ENCODE measurements around the gene OR51E2.
"Not testable (repeated sequence)": the region's sequence is repeated elsewhere in the genome, so short reads cannot be mapped to it uniquely, and the experiment has no call there.

OR51E2 gene, protein sequence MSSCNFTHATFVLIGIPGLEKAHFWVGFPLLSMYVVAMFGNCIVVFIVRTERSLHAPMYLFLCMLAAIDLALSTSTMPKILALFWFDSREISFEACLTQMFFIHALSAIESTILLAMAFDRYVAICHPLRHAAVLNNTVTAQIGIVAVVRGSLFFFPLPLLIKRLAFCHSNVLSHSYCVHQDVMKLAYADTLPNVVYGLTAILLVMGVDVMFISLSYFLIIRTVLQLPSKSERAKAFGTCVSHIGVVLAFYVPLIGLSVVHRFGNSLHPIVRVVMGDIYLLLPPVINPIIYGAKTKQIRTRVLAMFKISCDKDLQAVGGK

DNA sequence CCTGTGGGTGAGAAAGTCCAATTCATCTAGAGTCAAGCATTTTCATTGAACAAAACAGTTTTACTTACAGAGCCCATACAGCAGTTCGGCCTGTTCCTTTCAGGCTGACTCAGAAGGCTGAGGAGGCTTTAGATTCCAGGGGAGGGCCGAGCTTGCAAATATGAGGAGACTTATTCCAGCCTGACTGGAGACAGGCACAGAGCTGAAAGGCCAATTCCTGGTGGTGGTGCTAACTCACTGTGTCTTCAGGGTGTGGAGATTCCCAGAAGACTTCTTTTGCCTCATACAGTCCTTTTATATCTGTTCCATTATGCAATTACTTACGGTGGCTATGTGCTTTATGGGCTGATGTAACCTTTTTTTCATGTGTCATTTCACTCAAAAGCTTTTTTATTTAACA is at the start of gene OR51E2:
OR51E2 (minus strand) TSS at position 269 of the 400 bp plus-strand sequence. CDS start 15,142 bp downstream, outside the sequence.
- DNase-seq: no peak

DNA sequence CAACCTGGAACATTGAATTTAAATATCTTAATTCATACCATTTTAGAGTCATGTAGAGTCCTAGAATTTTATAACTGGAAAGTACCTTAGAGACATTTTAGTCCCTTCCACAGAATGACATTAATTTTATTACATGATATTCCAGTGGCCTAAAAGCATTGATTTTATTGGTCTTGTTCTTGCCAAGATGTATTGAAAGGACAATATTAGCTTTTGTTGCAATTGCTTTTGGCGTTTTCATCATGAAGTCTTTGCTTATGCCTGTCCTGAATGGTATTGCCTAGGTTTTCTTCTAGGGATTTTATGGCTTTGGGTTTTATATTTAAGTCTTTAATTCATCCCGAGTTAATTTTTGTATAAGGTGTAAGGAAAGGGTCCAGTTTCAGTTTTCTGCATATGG is 43.1 kb upstream of the OR51E2 start:
- no peak for DNase-seq

DNA sequence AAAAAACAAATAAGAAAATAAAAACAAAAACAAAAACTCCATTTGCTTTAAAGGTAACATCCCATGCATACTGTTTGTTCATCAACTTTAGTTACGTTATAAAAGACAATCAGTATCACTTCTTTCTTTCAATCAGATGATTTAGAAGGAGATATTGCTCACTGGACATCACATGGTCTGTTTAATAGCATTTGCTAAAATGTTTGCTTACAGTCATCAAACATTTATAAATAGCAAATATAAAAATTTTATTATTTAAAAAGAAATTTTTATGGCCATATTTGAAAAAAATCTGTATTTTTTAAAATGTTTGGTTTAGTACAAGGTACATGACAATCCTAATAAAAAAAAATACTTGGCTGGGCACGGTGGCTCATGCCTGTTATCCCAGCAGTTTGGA is 29.5 kb upstream of the OR51E2 start:
- no peak for DNase-seq

DNA sequence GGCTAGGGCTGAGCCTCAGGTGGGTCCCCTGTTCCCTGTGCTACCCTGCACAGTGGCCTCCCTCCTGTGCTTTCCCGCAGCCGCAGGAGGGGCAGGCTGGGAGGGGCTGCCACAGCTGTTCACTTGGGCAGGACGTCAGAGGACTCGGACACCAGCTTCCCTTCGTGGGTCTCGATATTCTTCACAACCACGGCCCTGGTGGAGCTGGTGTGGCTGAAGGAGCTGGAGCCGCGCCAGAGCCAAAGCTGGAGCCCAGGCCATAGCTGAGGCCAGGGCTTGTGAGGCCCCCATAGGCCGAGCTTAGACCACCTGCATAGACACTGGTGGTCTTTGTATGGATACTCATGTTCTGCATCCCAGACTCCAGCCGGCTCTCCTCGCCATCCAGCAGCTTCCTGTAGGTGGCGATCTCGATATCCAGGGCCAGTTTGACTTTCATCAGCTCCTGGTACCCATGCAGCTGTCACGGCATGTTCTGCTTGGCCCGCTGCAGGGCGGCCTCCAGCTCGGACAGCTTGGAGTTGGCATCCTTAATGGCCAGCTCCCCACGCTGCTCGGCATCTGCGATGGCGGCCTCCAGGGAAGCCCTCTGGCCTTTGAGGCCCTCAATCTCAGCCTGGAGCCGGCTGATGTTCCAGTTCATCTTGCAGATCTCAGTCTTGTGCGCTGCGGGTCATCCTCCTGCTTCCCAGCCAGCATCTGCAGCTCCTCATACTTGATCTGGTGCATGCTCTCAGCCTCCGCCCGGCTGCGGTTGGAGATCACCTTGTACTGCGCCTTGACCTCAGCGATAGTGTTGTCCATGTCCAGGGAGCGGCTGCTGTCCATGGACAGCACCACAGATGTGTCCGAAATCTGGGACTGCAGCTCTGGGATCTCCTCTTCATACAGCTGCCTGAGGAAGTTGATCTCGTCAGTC is 25.2 kb upstream of the OR51E2 start:
- not testable (repeated sequence) for DNase-seq

DNA sequence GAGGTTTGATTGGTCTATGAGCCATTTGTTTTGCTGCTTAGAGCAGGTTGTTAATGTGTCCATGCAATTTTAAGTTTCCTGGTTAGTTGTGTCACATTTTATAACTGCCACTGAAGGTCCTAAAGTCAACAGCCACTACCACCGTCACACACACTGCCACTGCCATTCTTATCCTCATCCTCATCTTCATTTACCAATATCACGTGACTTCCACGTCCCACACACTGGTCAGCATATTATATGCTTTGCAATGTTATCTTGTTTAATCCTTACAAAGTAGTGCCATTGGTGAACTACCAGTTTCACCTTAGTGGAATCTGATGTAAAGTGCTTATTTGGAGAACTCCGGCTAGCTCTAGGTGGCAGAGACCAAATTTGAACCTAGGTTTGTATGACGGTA is 16.6 kb upstream of the OR51E2 start:
- no peak for DNase-seq

DNA sequence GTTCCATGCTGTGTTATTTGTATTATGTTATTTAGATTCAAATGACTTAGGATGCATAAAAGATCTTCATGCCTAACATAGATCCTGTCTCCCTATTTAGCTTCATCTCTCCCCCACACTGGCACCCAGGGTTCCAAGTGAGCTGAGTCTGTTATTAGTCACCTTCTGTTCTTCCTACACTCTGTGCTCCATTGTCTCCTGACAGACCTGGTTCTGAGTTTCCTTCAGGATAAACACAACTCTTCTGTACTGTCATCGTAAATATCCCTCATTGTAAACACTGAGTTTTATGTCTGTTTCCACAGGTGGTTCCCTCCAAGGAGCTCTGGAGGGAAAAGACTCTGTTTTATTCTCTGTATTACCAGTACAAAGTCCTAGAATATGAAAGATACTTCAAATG is 15.6 kb upstream of the OR51E2 start:
- no peak for DNase-seq

DNA sequence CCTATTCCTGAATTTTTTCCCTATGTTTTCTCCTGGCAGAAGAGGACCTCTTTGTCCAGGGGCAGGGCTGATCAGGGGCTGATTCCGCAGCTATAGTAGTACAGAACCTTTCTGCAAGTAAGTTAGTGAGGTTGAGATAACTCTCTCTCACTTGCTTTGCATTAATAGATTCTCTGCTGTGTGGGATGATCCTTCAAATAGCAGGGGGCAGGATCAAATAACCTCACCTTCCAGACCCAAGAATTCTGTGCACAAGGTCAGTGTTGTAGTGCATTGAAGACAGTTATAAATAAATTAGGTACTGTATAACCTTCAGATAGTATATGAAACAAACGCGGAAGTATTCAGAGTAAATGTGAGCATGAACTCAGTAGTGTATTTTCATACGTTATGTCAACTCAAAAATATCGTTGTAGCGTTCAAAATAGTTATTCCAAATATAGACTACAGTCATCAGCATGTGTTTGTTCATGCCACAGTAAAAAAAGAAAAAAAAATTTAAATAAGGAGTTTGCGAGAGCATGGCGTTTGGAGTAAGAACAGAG is 7.2 kb upstream of the OR51E2 start:
- no peak for DNase-seq

DNA sequence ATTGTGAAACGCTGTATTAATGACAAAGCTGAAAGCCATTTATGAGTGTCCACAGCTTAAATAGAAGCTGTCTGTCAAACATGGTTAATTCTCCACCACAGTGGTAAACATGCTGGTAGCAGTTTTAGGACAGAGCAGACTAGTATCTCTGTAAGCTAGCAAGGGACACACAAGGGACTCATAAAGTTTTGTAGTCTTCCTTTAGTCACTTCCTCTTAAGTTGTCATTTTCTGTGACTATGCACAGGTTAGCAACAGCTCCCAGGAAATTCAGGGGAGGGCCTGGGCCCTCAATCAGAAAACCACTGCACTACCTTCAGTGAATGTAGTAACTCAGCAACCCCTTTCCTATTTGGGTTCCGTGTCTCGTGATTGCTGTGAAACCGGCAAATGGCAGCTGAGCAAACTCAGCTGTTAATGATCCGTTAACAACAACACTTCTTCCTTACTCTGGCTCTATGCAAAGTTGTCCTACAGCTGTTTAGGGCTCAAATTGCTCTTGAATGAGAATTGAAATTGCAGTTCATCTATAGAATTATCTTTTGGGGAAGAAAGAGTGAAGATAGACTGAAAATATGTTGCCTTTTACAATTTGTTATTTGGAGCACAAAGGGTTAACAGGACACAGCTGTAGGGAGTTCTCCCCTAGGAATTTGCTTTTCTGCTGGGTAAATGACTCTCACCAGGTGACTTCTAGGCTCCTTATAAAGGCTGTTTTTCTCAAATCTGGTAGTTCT is 6.6 kb upstream of the OR51E2 start, which contains the start of gene MMP26:
MMP26 (plus strand) TSS at position 731 of the 736 bp plus-strand sequence.
- DNase-seq: no peak

DNA sequence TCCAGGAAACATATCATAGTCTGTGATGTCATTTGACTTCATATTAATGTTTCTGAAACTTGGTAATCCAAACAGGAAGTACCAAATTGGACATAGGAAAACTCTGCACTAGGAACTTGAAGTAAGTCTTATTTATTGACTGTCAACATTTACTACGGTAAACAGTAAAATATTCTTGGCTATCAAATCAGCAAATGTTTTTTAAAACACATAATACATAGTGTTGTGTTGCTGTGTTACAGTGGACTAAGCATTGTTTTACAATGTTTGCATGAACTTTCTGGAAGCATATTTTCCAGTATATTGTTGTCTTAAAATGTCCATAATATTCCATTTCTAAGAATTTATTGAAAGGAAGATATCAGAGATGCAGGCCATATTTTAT is 2.8 kb upstream of the OR51E2 start:
- no peak for DNase-seq

DNA sequence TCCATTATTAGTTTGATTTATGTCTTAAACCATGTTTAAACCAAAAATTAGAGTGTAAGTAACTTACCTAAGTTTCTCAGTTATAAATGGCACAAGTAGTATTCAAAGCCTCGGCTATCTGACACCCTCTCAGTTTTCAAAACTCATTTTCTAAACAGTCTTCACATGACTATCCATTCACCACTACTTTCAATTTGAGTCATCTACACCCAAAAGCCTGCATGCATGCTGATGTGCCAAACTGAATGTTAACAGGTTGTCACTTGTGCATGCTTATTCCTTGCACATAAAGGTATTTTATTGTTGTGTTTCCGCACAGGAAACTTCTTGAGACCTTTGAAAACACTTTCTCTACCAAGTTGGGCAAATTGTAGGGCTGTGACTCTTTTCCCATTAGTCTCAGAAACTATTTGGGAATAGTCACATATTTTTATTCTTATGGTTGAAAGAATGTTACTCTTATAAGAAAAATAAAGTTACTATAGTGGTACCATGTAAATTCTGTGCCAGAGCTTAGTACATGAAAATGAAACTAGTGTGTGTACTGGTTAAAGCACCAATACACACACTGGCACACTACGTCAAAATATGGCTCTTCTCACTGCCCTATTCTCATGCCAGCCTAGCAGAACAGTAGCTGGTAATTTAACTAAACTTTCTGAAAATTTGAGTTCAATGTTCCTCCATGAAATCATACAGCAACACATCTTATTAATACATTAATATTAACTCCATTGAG is 2.2 kb upstream of the OR51E2 start:
- no peak for DNase-seq

DNA sequence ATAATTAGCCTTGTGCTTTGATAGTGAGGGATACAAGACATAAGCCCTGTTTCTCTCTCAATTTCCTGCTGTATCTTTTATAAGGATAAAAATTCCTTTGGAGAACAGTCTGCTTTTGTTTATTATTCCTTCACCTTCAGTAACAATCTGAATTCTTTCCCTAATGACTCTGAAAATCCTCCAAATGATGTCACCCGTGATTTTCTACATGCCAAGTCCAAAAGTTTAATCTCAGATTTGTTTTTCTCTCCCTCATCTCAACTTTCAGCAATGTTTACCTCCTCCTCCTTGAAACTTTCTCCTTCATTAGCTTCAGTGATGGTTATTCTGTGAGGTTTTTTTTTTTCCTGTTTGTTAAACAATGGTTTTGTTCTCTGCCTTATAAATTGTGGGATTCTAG is 2.2 kb downstream of the OR51E2 start:
- no peak for DNase-seq

DNA sequence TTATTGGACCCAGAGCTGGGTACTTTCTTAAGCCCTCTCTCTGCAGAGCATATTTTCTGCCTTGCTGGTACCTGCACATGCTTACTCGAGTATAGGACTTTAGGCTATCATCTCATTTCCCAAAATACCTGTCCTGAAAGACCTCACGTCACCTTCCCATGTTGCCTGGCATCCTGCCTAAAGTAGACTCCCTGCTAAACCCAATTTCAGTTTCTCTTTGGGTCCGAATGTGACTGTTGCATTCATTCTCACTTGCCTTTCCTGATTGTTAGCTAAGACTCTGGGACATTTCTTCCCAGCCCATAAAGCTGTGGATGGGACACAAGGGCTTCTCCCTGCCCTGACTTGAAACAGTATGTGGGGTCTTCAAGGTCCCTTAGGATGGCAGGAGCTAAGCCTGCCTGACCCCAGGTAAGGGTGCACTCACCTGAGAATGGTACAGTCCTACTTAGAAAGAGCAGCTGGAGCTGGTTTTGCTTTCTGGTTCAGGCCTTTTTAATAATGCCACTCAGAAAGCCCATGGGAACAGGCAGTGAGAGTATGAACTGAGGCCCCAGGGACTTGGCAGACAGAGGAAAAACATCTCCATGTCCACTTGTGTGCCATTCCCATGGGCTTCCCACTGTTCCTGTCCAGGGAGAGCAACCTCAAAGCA is 12.9 kb downstream of the OR51E2 start:
- no peak for DNase-seq

DNA sequence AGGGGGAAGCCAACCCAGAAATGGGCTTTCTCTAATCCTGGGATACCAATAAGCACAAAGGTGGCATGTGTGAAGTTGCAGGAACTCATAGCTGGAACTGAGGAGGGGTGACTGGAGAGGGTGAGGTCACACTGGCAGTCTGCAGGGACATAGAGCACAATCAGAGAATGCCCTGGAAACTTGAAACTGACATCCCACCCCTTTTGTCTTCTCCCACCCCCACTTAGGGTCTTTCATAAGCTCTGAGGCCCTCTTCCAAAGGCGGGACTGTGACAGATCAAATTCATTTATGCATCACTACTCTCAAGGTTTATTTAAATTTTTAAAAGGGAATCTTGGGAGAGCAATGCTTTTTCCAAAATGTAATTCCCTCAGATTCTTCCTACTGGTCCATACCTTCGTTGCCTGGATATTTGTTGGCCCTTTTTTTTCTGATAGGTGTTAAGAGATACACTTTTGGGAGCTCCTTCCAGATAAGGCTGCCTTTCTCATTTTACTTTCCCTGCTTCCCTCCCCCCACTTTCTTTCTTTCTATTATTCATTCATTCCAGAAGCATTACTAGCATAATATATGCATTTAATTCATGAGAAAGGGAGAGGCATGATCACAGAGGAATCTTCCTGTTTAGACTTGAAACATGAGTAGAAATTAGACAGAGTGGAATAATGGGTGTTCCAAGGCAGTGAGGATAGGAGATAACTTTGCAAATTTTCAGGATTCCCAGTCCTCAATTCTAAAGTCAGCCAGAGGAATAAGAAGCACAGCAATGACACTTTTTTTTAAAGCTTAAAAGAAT is 14.8 kb downstream of the OR51E2 start:
- no peak for DNase-seq

DNA sequence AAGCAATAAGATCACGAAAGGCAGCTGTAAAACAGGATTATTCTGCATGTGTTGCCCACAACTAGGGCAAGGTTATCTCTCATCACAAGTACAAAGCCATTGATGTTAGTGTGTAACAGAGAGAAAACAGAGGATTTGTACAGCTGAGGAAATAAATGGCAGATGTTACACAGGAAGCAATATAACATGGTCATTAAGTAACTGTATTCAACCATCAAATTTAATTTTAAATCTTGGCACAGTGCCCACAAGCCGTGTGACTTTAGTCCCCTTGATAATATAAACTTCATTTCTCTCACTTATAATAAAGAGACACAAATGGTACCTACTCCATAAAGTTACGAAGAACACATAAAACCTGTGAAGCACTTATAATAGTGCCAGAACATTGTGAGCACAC is 17.3 kb downstream of the OR51E2 start:
- DNase-seq: no peak

DNA sequence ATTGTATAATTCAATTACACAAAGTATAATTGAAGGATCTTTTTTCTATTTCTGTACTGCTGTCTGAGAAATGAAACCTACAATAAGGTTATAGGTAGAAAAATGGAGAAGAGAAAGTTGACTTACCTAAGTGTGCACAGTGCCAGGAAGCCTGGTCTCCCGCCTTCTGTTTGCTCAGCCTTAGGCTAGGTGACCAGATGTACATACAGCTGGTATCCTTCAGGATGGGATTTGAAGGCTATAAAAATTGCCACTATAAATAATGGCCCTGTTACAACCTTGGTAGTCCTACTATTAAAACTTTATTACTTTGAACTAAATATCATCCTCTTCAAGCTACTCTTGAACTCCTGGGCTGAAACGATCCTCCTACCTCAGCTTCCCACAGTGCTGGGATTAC is 19.7 kb downstream of the OR51E2 start:
- no peak for DNase-seq

DNA sequence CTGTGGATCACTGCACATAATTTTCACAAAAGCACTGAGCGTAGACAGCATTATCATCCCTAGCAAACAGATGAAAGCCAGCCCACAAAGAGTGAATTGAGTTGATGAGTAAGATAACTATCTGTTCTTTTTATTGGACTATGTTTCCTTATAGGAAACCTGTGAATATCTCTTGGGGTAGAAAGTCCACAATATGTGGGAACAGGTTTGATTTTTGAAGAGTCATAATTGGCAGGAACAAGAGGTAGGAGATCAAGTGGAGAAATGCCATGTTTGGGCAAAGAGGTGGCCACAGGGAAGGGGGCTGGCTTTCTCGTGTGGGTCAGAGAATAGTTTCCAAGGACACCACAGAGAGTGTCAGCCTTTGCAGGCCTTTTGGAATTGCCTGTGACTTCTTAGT is 23.9 kb downstream of the OR51E2 start:
- no peak for DNase-seq

DNA sequence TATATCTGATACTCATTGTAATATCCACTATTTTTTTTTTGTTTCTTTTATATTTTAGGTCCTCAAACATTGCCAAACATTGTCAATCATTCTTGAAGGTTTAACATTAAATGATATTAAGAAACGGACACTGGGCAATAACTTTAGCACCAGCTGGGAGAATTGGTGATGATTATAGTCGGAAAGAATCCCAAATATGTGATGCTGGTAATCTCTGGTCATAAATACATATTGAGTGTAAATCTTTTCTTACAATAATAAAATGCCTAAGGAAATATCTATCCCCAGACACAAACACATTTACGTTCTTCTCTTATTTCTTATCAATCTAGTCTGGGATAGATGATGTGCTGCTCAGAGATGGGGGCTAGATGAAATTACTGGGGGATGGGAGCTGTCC is 25.2 kb downstream of the OR51E2 start:
- no peak for DNase-seq

DNA sequence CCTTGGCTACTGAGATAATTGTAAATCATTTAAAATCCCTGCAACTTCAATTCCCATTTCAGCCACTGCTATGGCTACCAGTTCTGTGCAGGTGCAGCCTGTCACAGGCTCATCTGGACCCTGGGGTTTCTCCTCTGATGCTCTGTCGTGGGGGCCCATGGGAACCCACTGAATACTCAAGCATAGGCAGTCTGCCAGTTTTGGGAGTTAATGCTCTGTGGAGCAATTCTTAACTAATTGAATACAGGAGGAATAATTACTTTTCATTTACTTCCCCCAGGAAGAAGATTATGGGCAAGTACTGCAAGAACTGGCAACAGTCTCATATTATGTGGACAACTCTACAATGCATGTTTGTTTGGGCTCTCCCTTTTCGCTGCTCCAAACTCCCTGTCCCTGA is 25.9 kb downstream of the OR51E2 start:
- no peak for DNase-seq

DNA sequence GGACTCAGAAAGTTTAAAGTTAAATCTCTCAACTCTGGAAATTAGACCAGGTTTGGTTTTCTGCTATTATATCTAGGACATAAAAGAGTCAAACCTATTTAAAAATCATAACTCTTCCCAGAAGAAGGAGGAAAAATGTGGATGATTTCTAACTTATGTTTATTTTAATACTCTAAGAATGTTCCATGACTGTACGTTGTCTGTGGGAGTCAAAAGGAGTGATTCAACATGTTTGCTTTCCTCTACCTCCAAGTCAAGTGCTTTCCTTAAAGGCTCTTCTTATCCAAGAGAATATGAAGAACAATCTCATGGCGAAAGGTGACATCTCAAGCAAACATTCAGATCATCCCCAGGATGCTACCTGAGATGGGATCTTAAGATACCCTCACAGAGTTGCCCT is 32.2 kb downstream of the OR51E2 start:
- no peak for DNase-seq

DNA sequence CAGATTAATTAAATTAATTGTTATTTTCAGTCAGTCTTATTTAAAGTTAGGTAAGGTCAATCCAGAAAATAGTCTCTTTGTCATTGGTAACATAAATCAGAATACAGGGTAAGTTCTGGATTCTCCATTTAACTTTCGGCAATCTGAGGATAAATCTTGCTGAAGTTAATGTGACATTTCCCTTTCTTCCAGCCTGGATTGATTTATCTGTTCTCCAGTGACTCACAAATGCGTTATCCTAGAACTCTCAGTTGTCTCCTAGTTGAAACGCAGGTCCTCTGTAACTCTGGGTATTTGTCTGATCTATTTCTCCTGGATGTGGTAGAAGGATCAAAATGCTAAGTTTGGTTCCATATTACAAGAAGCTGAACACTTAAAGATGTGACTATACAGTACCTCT is 32.9 kb downstream of the OR51E2 start:
- DNase-seq: no peak

DNA sequence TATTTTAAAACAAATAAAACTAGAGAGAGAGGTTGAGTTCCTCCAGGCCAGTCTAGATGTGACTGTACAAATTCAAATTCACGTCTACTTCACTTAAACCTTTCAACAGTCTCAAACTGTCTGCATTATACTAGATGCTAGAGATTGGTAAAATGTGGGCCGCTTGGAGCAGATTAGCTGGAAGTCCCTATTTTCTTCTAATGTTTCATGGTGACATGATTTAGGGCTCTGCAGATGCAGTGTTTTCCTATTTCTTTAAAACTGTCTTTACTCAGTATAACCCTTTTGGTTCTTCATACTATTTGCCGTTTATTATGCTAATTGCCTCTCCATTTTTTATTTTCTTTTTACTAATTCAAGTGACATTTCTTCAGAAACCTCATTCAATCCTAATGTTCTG is 33.5 kb downstream of the OR51E2 start:
- no peak for DNase-seq
